ENCODE measurements around the gene SHISA7.

DNA sequence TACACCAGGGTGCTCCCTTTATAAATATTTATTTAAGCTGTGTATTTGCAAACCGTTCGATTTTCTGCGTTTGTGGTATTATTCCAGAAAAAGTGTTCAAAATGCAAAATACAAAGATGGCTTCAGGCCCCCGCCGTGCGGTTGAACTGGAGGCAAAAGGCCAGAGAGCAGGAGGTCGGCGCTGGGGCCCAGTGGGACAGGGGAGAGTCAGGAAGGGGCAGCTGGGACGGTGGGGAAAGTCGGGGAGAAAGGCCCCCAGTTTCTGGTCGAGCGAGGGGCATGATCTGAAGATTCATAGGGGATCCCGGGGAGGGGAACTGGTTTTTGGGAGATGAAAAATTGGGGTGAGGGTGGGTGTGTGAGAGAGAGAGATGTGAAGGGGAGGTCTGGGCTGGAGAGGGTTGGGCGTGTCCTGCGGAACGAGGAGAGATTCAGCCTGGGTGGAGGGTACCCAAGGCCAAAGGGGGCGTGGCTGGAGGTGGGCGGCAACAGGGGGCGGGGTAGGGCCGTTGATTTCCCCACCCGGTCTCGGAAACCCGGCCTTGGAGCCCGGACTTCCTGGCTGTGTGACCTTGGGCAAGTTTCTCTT is 17.7 kb upstream of the SHISA7 start:
- no peak for TF ChIP-seq EZH2phosphoT487 (IDR thresholded peaks at IDR 0.05; ENCODE audit: borderline replicate concordance, low read depth)
- TF ChIP-seq, protein P1, sequence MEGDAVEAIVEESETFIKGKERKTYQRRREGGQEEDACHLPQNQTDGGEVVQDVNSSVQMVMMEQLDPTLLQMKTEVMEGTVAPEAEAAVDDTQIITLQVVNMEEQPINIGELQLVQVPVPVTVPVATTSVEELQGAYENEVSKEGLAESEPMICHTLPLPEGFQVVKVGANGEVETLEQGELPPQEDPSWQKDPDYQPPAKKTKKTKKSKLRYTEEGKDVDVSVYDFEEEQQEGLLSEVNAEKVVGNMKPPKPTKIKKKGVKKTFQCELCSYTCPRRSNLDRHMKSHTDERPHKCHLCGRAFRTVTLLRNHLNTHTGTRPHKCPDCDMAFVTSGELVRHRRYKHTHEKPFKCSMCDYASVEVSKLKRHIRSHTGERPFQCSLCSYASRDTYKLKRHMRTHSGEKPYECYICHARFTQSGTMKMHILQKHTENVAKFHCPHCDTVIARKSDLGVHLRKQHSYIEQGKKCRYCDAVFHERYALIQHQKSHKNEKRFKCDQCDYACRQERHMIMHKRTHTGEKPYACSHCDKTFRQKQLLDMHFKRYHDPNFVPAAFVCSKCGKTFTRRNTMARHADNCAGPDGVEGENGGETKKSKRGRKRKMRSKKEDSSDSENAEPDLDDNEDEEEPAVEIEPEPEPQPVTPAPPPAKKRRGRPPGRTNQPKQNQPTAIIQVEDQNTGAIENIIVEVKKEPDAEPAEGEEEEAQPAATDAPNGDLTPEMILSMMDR (IDR thresholded peaks at IDR 0.05), result no peak
